Body of pancreas (tissue), 4 donors: ENCODE data around the gene TMEM232. TPM values are rescaled to one million over a fixed set of nuclear protein-coding genes. Genes with fewer than 3 reads are reported as not detected.

ENCODE experiments used
- ATAC-seq: fragments of 150-250 bp; one replicate; pipeline ENCODE4 v1.9.1; 2016
- DNase-seq, 4 donors: peaks; one replicate each; pipeline ENCODE4 v3.0.0-alpha.2; 2019
- H3K27ac ChIP-seq, 4 donors: fragments of 200-600 bp; sonication (generic); 1 replicate in 3 of 4; 2 replicates in 1 of 4; pipeline versions ENCODE4 v1.5.1 to v1.6.1; 2016 to 2019; ENCODE audit warnings: mild to moderate bottlenecking in 1 of 4, mixed read lengths in 1 of 4, moderate library complexity in 1 of 4
- H3K27me3 ChIP-seq, 2 donors: fragments of 200-600 bp; sonication (generic); one replicate each; pipeline ENCODE4 v1.6.0; 2016; ENCODE audit warnings: mild to moderate bottlenecking in 1 of 2
- H3K36me3 ChIP-seq, 2 donors: fragments of 200-600 bp; sonication (generic); replicated peaks in 1 of 2; 2 replicates each; pipeline ENCODE4 v1.5.1; 2016; ENCODE audit warnings: low read depth in 2 of 2; ENCODE audit not compliant: insufficient read depth in 1 of 2
- H3K4me1 ChIP-seq: fragments of 200-600 bp; sonication (generic); one replicate; pipeline ENCODE4 v1.6.0; 2016
- H3K4me3 ChIP-seq, 2 donors: fragments of 200-600 bp; sonication (generic); 1 replicate in 1 of 2; 2 replicates in 1 of 2; pipeline ENCODE4 v1.5.1; 2016 to 2019
- H3K9me3 ChIP-seq, 3 donors: fragments of 200-600 bp; sonication (generic); 1 replicate in 2 of 3; 2 replicates in 1 of 3; pipeline ENCODE4 v1.5.1; 2016
- CTCF ChIP-seq, 7 experiments: fragments of 450-650 bp in 4 of 7; fragments of 200-600 bp in 3 of 7; sonication (generic) in 3 of 7; IDR thresholded peaks; one replicate each; pipeline ENCODE4 v1.5.1; 2016 to 2019; ENCODE audit warnings: antibody characterized with exemption in 7 of 7
- POLR2A ChIP-seq, 3 donors: fragments of 450-650 bp; IDR thresholded peaks; one replicate each; pipeline ENCODE4 v1.6.1; 2016; ENCODE audit warnings: antibody characterized with exemption in 3 of 3, mild to moderate bottlenecking in 2 of 3
- WGBS, 2 donors: methylation state at CpG; one replicate each; pipeline ENCODE4 v1.1.5; 2017; 5-methylcytosine and 5-hydroxymethylcytosine counted together
- intact Hi-C: fragments of 100-400 bp; cut with DNase I; formaldehyde crosslinking; loops from one replicate; pipeline ENCODE4 v1.15.1; 2023
- total RNA-seq, 2 donors: library from RNA; depleted of rRNA; stranded (reverse); fragments of >200 nt; gene quantifications; one replicate each; pipeline ENCODE4 v1.1.0, GENCODE V29; 2016

TMEM232 gene
- total RNA-seq, 2 donors from 2014 or later, result 1.3 to 3.1 TPM

- H3K36me3 ChIP-seq, result no peaks in the 10 kb centered on the region
- no peaks in the 10 kb centered on the region for H3K27me3 ChIP-seq
- TF ChIP-seq POLR2A (IDR thresholded peaks at IDR 0.05), result no peak
- TF ChIP-seq CTCF (IDR thresholded peaks at IDR 0.05), result no peak
- no peak overlapping the region for H3K4me3 ChIP-seq
- 87 to 91% methylated on average over 3 of the region's 3 CpGs for WGBS, 2 donors
- H3K4me1 ChIP-seq, result no peaks in the 10 kb centered on the region
- intact Hi-C loops, result no loop called here
- H3K27ac ChIP-seq, result no peak overlapping the region
- no peak for ATAC-seq
- H3K9me3 ChIP-seq, result no peaks in the 10 kb centered on the region
- no peak for DNase-seq
Observed at GRCh38 chr5:110638970-110639902, 87.2 kb downstream of the TMEM232 start.

- TF ChIP-seq CTCF (IDR thresholded peaks at IDR 0.05) (no peak), POLR2A (IDR thresholded peaks at IDR 0.05) (no peak)
- no peaks in the 10 kb centered on the region for H3K27me3 ChIP-seq
- no peak overlapping the region for H3K27ac ChIP-seq
- no peaks in the 10 kb centered on the region for H3K4me1 ChIP-seq
- no peak for DNase-seq
- intact Hi-C loops, result no loop called here
- no peak for ATAC-seq
- no peaks in the 10 kb centered on the region for H3K36me3 ChIP-seq
- H3K9me3 ChIP-seq, result no peaks in the 10 kb centered on the region
- no peak overlapping the region for H3K4me3 ChIP-seq
Observed at GRCh38 chr5:110634475-110634874, 92.0 kb downstream of the TMEM232 start.

DNA sequence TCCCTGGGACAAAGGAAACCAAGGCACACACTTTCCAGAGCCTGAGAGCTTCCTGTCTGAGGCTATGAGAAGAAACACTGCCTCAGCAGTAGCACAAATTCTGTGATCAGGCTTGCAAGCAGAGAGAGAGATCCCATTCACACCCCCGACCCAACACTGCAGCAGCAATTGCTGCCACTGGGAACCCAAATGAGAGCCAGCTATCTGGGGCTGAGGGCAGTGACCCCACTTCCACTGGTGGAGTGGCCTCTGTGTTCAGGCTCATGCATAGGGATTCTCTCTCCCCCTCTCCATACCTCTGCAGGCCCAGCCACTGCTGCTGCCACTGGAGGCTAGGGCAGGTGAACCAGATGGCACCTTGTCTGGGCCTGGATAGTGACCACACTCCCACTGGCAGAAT is 95.2 kb downstream of the TMEM232 start:
- TF ChIP-seq CTCF (IDR thresholded peaks at IDR 0.05) (no peak), POLR2A (IDR thresholded peaks at IDR 0.05) (no peak)
- intact Hi-C loops, result no loop called here

GRCh38 chr5:110630350-110630749 is 96.1 kb downstream of the TMEM232 start:
- Histone ChIP-seq H3K27me3 (no peaks in the 10 kb centered on the region), H3K36me3 (no peaks in the 10 kb centered on the region), H3K9me3 (no peaks in the 10 kb centered on the region), H3K27ac (no peak overlapping the region), H3K4me1 (no peaks in the 10 kb centered on the region), H3K4me3 (no peak overlapping the region)
- DNase-seq (no peak), ATAC-seq (no peak)
- TF ChIP-seq CTCF (IDR thresholded peaks at IDR 0.05) (no peak), POLR2A (IDR thresholded peaks at IDR 0.05) (no peak)
- intact Hi-C loops, result no loop called here
- WGBS, 2 donors, result 82 to 86% methylated on average over 4 of the region's 4 CpGs

More for the DNA sequence above, 95.2 kb downstream of the TMEM232 start:
- Histone ChIP-seq H3K4me3 (no peak overlapping the region), H3K4me1 (no peaks in the 10 kb centered on the region), H3K27ac (no peak overlapping the region), H3K9me3 (no peaks in the 10 kb centered on the region), H3K27me3 (no peaks in the 10 kb centered on the region), H3K36me3 (no peaks in the 10 kb centered on the region)
- DNase-seq (no peak), ATAC-seq (no peak)
- 86 to 100% methylated on average over 1 of the region's 1 CpG for WGBS, 2 donors
